H1 (cell line): Measurements from ENCODE around the gene TACR3.

Source experiments
- ASH2L ChIP-seq: fragments of 200-600, 300-600 bp; sonication (generic); IDR thresholded peaks from one replicate; pipeline ENCODE4 v1.7.1; 2017; ENCODE audit warnings: low read length
- EZH2 ChIP-seq: fragments of 200-600 bp; sonication (generic); IDR thresholded peaks from 2 replicates; pipeline ENCODE4 v1.7.1; 2012; ENCODE audit warnings: low read depth, mild to moderate bottlenecking, moderate library complexity, low read length, inconsistent platforms; ENCODE audit not compliant: severe bottlenecking

- TF ChIP-seq ASH2L: no peak
- TF ChIP-seq EZH2: no peak
These were observed 71.2 kb downstream of the TACR3 start for GRCh38 chr4:103648541-103648940.
